ENCODE data around the gene MFAP5. TPM values are rescaled to one million over a fixed set of nuclear protein-coding genes. Genes with fewer than 3 reads are reported as not detected.
A peak's percentile ranks its signal among the peaks of the same experiment; 100 is the strongest.

MFAP5 gene
- total and polyA plus RNA-seq, 2 donors (not counting 3 experiments of a cell fraction or from before 2014, with no cell fraction given) = 0.39 TPM; not detected in 1

- Histone ChIP-seq H3K9me1 (replicated peaks; ENCODE audit: control insufficient read depth, extremely low read depth, insufficient read depth, low read length) (no peaks in the 10 kb centered on the region), H4K20me1 (replicated peaks; ENCODE audit: control insufficient read depth, extremely low read depth, insufficient read depth, low read length) (peaks cover 12% of the 10 kb centered on the region), H3K27ac (ENCODE audit: insufficient read depth, low read depth, low read length) (peak overlapping the region; percentile 8), H3K9ac (replicated peaks; ENCODE audit: extremely low read depth, insufficient read depth, low read length) (peak overlapping the region; percentile 94), H3K36me3 (ENCODE audit: control insufficient read depth in 2 of 2, extremely low read depth in 1 of 2, insufficient read depth in 2 of 2, low read length in 2 of 2) (no peaks in the 10 kb centered on the region), H2AFZ (ENCODE audit: low read depth, low read length) (no peak overlapping the region), H3K4me2 (ENCODE audit: insufficient read depth, low read length) (peak overlapping the region; percentile 98), H3K27me3 (ENCODE audit: control insufficient read depth in 2 of 2, insufficient read depth in 2 of 2, low read length in 2 of 2) (no peaks in the 10 kb centered on the region), H3K4me3 (replicated peaks in 1 of 3; ENCODE audit: insufficient read depth in 1 of 3, low read depth in 1 of 3, low read length in 3 of 3) (peak overlapping the region in 2 of 3 experiments; percentile 10 to 90), H3K9me3 (replicated peaks; ENCODE audit: control insufficient read depth, insufficient read depth, low read length) (no peaks in the 10 kb centered on the region), H3K79me2 (ENCODE audit: control insufficient read depth, insufficient read depth, low read length) (peaks cover 49% of the 10 kb centered on the region), H3K4me1 (ENCODE audit: control insufficient read depth, extremely low read depth, insufficient read depth, low read length) (peaks cover 21% of the 10 kb centered on the region)
- ChIA-PET POLR2A (no interaction called here), CTCF (no interaction called here)
- TF ChIP-seq EZH2 (IDR thresholded peaks at IDR 0.05; ENCODE audit: borderline replicate concordance, low read depth, low read length, severe bottlenecking) (no peak), GATA2 (IDR thresholded peaks at IDR 0.05; ENCODE audit: insufficient read depth, insufficient read length, low read depth, low read length) (no peak), CTCF (IDR thresholded peaks at IDR 0.05; ENCODE audit: extremely low read depth in 1 of 2, insufficient read depth in 1 of 2, low read depth in 1 of 2, low read length in 2 of 2) (no peak), POLR2A (IDR thresholded peaks at IDR 0.05; ENCODE audit: low read depth, low read length) (no peak), MAX (IDR thresholded peaks at IDR 0.05; ENCODE audit: insufficient read depth, insufficient read length) (no peak), MYC (IDR thresholded peaks at IDR 0.05; ENCODE audit: low read depth, low read length) (no peak), POLR2AphosphoS5 (IDR thresholded peaks at IDR 0.05; ENCODE audit: insufficient read depth, low read depth, low read length) (no peak), FOS (IDR thresholded peaks at IDR 0.05; ENCODE audit: borderline replicate concordance, insufficient read depth, low read length) (no peak), JUN (IDR thresholded peaks at IDR 0.05; ENCODE audit: borderline replicate concordance, insufficient read depth, insufficient read length, low read depth) (no peak)
- BruUV-seq (replicated peaks) = no TSS peak
- DNase-seq (ENCODE audit: low read depth, low spot score) (no peak), FAIRE-seq (no peak)
- intact Hi-C loops (cut with micrococcal nuclease) (loop anchor here (1.0 to 10.0 kb wide), 2 partner anchors 10 to 455 kb away; no protein-coding TSS in a partner anchor), dilution Hi-C loops (cut with MboI; ENCODE audit: extremely low pct_ligation_motif_present, low sequenced_read_pairs) (no loop called here)
Observed at GRCh38 chr12:8699714-8700113, 37.1 kb upstream of the MFAP5 start.

Data from endothelial cell of umbilical vein (primary cell).